HG03460 (cell line): Measurements from ENCODE around the gene TPRKB.
"Not testable (repeated sequence)": the region's sequence is repeated elsewhere in the genome, so short reads cannot be mapped to it uniquely, and the experiment has no call there.

Experiments used
- ATAC-seq: cut with Tn5 transposase; IDR thresholded peaks from one replicate; pipeline ENCODE4 v1.9.1; 2021; ENCODE audit not compliant: unreplicated experiment

Gene TPRKB

DNA sequence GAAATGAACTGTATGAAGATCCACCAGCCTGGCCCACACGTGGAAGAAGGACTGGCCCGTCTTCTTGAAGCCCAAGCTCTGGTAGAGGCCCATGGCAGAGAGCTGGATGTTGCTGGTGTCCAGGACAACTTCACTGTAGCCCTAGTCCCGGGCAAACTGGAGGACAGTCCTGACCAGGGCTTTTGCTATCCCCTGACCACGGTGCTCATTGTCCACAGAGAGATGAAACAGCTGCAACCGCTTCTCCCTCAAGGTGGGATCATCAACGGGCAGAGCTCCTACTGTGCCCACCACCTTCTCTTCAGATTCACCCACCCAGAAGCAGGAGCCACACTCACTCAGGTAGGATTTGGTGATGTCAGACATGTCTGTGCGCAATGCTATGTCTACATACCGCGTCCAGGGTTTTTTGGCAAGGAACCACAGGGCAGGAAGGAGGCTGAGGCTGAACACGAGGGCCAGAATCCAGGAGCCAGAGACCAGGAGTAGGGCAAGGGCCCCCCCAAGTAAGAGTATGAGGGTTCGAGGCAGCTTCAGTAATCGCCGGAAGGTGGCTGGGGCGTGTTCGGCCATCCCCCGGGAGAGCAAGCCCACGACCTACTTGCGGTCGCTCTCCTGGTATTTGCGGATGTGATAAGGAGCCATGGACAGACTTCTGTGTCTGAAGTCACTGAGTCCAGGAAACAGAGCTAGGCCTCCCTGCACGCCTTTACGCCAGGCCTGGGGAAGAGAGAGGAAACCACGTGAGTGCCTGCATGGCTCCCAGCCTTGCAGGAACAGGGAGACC is 36.3 kb downstream of the TPRKB start:
- no peak for ATAC-seq

DNA sequence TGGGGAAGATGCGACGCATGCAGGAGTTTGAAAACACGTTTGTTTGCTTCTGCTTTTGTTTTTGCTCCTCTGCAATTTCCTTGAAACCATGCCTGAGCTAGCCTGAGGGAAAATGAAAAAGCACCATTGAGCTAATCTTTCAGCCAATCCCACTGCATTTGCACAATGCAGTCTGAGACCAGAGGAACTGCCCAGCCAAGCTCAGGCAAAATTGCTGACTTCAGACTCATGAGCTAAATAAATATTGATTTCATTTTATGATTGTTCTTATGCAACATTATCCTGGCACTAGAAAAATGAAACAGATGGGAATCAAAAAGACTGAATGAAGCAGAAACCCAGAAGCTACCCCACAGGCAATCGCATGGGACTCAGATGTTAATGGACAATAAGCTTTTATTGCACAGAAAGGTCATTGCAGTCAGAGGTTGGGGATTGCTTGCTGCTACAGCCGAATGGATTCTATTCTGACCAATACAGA is 37.0 kb downstream of the TPRKB start:
- ATAC-seq: no peak

DNA sequence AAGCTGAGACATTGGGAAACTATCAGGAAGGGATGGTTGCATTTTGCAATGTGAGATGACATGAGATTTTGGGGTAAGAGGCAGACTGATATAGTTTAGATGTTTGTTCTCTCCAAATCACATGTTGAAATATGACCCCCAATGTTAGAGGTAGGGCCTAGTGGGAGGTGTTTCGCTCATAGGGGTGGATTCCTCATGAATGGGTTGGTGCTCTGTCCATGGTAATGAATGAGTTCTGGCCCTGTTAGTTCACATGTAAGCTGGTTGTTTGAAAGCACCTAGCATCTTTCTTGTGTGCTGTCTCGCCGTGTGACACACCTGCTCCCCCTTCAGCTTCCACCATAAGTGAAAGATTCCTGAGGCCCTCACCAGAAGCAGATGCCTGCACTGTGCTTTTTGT is 37.7 kb downstream of the TPRKB start:
- no peak for ATAC-seq

DNA sequence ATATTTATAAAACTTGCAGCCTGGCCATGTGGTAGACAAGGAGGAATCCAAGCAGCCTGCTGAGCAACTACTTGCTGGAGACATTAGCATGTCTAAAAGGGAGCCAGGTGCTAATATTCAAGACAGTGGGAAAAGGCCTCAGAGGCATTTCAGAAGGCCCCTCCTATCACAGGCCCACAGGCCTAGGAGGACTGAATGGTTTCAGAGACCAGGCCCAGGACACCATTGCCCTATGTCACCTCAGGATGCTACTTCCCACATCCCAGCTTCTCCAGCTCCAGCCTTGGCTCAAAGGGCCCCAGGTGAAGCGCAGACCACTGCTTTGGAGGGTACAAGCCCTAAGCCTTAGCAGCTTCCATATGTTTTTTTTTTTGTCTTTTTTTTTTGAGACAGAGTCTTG is 39.0 kb downstream of the TPRKB start:
- ATAC-seq: no peak

DNA sequence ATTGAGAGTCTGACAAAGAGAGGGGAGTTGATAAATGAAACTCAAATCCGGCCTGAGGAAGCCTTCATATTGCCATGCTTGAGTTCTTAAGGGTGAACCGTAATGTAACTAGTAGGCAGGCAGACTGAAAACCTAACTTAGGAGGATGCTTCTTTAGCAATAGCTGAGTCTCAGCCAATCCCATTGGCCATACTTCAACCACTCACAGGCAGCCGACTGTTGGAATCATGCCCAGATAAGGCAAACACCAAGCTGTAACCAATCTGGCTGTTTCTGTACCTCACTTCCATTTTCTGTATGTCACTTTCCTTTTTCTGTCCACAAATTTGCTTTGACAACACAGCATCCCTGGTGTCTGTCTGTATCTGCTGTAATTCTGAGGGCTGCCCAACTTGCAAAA is 39.5 kb downstream of the TPRKB start:
- ATAC-seq: no peak

DNA sequence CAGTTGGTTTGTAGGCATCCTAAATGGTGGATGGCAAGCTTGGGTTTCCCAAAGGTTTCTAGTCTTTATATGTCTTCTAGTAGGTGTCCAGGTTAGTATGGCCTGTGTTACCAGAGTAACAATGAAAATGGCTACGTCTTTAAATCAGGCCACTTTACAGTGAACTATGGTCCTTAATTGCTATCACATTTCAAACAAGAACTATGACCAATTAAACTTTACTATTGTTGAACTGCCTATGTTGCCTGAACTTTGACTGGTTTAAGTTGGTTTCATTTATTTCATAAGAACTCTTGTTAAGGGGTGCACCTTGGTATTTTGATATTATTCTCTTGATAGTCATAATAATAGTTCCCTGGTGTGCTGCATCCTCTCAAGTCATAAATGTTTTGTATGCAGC is 40.2 kb downstream of the TPRKB start:
- ATAC-seq: not testable (repeated sequence)

DNA sequence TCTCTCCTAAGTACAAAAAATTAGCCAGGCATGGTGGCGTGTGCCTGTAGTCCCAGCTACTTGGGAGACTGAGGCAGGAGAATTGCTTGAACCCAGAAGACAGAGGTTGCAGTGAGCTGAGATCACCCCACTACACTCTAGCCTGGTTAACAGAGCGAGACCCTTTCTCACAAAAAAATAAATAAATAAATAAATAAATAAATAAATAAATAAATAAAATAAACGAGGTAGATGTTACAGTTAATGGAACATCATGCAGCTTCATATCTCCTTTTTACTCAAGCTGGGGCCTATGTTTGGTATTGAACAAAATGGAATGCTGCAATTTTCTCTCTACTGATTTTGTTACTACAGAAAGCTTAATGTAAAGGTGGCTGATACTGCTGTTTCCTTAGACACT is 40.6 kb downstream of the TPRKB start:
- not testable (repeated sequence) for ATAC-seq

DNA sequence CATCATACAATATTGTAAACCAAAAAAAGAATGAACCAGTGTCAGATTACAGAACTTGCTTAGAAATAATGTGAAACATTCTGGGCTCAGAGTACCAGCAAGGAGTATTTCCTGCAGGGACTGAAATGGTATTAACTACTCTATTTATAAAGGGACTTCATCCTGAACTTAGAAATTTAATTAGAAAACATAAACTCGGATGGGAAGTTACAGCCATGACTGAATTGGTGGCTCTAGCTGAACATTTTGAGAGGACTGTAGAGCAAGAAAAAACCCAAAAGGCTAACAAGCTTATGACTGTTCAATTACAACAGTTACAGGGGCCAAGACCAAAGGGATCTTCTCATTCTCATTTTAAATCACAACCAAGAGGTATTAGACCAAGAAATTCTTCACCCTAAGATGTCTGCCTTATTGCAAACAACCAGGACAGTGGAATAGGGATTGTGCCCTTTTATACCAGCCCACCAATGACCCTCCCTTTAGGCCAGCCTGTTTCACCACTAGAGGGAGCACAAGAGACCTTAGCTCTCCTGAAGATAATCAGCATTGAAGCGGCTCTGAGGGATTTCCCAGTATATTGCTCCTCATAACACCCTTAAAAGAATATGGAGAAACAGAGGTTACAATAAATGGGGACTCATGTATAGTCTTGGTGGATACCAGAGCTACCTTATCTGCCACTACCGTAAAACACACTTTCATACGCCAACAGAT is 46.6 kb downstream of the TPRKB start:
- peak; percentile 54 for ATAC-seq

DNA sequence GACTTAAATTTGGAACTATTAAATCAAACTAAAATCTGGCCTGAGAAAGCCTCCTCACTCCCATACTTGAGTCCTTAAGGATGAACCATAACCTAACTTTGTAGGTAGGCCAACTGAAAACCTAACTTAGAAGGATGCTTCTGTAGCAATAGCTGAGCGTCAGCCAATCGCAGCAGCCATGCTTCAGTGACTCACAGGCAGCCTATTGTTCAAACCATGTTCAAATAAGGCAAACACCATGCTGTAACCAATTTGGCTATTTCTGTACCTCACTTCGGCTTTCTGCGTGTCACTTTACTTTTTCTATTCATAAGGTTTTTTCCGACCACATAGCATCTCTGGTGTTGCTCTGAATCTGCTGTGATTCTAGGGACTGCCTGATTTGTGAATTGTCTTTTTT is 48.7 kb downstream of the TPRKB start:
- ATAC-seq: not testable (repeated sequence)

DNA sequence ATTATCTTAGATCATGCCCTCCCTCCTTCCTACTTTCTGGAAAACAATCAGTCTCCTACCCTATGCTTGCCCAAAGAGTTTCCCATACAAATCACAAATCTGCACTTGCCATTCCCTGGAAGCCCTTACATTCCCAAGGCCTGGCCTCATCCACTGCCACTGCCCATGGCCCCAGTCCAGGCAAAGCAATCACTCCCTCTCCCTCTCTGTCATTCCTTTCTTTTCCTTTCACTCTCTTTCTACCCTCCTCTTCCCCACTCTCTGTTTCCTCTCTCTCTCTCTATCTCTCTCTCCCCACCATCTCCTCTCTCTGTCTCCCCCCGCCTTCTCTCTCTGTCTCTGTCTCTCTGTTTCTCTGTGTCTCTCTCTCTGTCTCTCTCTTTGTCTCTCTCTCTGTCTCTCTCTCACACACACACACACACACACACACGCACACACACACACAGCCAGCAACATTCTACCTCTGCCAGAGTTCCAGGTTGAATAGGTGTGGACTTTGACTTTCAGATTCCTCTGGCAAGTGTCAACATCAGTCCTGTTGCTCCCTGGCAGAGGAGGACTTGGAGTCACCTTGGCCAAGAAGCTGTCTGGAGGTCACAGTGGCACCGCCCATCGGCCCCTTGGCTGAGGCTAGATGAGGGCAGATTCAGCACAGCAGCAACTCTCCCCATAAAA is 51.2 kb downstream of the TPRKB start:
- no peak for ATAC-seq

DNA sequence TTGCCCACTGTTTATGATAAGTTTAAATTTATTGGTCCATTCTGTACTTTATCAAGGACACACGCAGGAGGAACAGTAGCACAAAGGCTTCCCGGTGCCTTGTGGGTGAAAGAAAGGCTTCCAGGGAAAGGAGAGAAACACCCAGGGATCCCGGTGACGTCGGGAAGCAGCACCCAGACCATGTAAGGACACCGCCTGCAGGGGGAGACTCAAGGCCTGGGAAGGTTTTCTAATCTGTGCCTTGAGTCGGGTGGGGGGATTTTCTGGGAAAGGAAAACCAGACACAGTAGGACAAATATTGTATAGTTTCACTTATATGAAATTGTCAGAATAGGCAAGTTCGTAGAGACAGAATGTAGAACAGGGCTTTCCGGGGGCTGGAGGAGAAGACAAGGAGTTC is 52.2 kb downstream of the TPRKB start:
- ATAC-seq: not testable (repeated sequence)

DNA sequence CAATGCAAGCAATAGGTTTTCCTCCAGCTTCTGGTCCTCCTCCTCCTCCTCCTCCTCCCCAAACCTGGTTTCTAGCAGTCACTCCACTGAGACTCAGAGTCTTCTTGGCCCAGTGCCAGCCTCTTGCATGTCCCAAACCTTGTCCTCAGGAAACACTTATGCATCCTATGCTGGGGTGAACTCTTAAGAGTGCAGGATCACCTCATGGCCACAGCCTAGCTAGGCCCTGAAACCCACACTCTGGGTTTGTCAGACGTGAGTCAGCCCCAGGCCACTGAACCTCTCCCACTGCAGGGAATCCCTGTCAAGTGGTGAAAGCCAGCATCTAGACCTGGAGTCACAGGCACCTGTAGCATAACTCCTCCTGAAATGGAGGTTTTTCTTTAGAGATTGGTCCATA is 52.8 kb downstream of the TPRKB start:
- ATAC-seq: not testable (repeated sequence)

DNA sequence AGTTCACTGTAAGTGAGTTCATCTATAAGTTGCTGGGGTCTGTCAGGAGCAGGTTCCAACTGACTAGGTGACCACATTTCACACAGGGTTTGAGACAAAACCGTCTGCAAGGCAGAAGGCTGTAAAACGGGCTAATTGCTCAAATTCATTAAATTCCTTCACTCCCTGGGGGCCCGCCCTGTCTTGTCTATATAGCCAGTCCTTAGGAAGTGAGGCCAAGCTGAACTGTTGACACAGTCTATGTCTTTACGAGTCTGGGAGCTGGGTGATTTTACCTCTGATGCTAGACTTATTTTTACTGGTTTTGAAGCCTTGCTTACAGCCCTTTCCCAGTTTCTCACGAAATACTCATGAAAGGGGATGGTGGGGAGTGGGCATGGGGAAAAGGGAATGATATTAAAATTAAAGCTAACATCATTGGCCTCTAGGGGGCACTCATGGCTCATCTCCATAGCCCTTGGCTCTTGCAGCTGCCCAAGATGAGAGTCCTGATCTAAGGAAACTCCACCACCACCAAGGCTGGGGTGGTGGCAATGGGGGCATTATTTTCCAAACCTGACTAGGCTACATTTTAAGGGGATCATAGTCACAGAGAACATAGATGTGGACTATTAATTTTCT is 57.1 kb downstream of the TPRKB start:
- not testable (repeated sequence) for ATAC-seq
